Subcutaneous adipose tissue (tissue), 4 donors: Measurements from ENCODE around the gene RASGRP1. TPM values are rescaled to one million over a fixed set of nuclear protein-coding genes. Genes with fewer than 3 reads are reported as not detected.

Source experiments
- CTCF ChIP-seq: fragments of 450-650 bp; IDR thresholded peaks from one replicate; pipeline ENCODE4 v1.5.1; 2016; ENCODE audit warnings: low read depth, mild to moderate bottlenecking, control low read depth, antibody characterized with exemption, moderate library complexity
- total RNA-seq, 4 donors: library from RNA; depleted of rRNA; stranded (reverse); fragments of >200 nt; gene quantifications; one replicate each; pipeline ENCODE4 v1.1.0, GENCODE V29; 2016

The RASGRP1 gene
- total RNA-seq, 4 donors from 2014 or later = 0.94 to 2.9 (median 1.8) TPM

DNA sequence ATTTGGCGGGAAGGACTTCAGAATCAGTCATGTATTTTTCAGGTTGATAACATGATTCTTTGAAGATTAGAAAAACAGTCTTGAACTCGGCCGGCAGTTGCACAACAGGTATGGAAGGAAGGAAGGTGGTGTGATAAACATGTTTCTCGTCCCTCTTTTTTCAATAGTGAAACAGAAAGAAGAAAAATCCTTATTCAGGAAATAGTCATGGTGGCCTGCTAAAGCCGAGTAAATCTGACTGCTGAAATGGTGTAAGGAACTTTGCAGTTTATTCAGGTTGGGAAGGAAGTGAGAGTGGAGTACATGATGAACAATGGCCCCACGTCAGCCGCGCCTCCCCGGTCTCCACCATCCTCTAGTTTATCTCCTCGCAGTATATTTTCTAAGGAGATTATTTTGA, 6.7 kb downstream of the RASGRP1 start:
- TF ChIP-seq CTCF = no peak

DNA sequence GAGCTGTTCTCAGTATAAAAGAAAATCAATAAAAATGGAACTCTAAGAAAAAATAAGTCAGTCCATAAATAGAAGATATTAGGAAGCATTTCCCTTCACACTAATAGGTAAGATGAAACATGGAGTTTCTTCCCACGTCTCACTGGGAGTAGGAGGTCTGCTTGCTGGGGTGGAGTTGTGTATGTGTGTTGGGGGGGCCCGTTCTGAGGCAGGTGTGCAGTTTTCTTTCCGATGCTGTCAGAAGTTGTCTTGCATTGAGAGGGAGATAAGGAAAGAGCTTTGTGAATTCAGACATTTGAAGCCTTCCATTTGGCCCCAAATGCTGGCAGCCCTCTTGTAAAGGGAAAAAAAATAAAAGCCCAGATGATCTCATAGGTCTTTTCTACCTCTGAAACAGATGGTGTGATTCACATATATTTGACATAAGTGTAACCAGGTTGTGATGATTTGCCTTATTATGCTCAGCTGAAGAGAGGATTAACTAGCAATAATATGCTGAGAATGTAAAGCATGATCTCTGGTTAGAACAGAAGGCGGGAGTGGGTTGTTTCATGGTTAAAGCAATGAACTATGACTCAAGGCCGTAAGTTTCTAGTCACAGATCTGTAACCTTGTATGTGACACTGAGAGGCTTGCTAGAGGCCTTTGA, 8.8 kb downstream of the RASGRP1 start:
- TF ChIP-seq CTCF = no peak

DNA sequence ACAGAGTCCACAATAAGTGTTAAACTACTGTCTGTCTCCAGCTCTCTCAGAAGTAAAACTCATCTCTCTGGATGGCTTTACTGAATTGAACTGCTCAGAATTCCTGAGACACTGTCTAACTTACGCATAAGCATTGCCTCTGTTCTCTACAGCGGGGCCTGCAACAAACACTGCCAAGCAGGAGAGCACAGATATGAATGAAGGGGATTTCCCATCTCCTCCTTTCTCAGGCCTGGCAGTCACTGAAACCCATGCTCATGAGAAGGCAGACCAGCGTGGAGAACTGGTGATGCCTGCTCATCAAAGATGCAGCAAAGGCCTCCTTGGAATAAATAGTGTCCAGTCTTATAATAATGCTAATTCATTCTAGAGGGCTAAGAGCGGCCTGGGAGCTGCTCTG, 10.3 kb downstream of the RASGRP1 start:
- no peak for TF ChIP-seq CTCF

- TF ChIP-seq CTCF = no peak
These were observed 11.5 kb downstream of the RASGRP1 start for GRCh38 chr15:38553071-38553470.

DNA sequence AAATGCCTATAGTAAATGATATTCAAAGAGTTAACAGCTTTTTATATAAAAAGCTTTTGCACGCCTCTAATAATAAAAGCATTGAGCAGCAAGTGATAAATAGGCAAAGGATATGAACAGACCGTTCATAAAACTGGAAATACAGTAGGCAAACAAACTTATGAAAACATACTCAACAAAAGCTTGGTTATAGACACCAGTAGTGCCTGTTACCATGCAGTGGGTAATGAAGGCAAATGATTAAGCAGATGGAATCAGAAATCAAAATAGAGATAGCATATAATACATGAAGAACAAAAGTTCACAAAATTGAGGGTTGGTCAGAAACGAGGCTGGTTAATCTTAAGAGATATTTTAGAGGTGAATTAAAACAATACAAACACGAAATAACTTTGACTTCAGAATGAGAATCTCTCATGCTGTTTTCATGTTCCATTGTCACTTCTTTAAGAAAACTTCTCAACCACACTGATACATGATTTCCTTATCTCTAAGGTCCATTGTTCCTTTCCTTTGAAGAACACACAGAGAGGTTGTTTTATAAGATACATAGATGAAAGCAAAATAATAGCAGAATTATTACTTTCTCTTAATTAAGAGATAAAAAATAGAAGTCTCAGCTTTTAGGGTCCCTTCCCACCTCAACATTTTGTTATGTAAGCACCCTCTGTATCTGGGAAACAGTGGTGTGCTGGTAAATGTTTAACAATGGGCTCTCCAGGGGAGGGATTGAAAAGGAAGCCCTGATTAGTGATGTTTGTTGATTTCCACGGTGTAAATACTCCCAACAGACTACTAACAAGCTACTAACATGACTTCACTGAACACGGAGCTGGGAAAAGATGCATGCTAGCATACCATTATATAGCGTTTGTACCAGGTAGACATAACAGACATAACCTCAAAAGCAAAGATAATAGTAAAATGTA, 12.6 kb downstream of the RASGRP1 start:
- TF ChIP-seq CTCF = no peak

DNA sequence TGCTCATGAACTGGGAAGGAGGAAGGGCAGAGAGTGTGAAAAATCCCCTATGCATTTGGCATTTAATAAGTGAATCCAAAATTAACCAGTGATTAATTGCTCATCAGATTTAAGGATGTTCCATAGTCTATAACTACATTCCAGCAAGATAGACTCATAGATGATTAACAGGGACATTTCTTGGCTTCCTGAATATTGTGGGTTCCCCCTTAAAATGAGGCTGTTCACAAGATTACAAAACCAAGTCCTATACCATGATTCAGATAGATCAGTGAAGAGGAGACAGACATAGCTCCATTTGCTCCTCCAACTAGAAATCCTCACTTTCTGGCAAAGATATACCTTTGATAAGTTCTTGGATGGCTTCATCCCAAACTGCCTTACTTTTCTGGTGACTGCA, 15.4 kb downstream of the RASGRP1 start:
- TF ChIP-seq CTCF = no peak

- TF ChIP-seq CTCF = no peak
These were observed 17.2 kb downstream of the RASGRP1 start for GRCh38 chr15:38547255-38547997.
